AG04450 (cell line): ENCODE data around the gene TMEM38A. TPM values are rescaled to one million over a fixed set of nuclear protein-coding genes. Genes with fewer than 3 reads are reported as not detected.

Experiments used
- CTCF ChIA-PET: fragments of 300-600, 350-600 bp; formaldehyde crosslinking; extraction: SDS; loops from one replicate; lab custom pipeline; 2022; ENCODE audit warnings: antibody characterized with exemption, inconsistent platforms; lab: Charles Lee
- POLR2A ChIA-PET: fragments of 350-600 bp; formaldehyde crosslinking; extraction: SDS; loops from one replicate; lab custom pipeline; 2021; ENCODE audit warnings: antibody characterized with exemption, inconsistent platforms; lab: Yijun Ruan, JAX
- DNase-seq: peaks from one replicate; pipeline ENCODE4 v3.0.0-alpha.2; 2011; ENCODE audit warnings: low read depth, low spot score
- H3K27ac ChIP-seq: one replicate; pipeline ENCODE4 v1.5.1; 2012; ENCODE audit warnings: low read depth, low read length, control low read depth
- H3K27me3 ChIP-seq: one replicate; pipeline ENCODE4 v1.6.0; 2012; ENCODE audit warnings: low read length; ENCODE audit not compliant: control insufficient read depth, insufficient read depth
- H3K4me3 ChIP-seq: 2 replicates; pipeline ENCODE4 v1.5.1; 2011; ENCODE audit warnings: mild to moderate bottlenecking, low read depth, low read length, control low read depth
- H3K9me3 ChIP-seq: 2 replicates; pipeline ENCODE4 v1.5.1; 2012; ENCODE audit warnings: low read length; ENCODE audit not compliant: control insufficient read depth, insufficient read depth
- CTCF ChIP-seq: IDR thresholded peaks from 2 replicates; pipeline ENCODE4 v1.5.1; 2011; ENCODE audit warnings: low read depth, low read length, control low read depth, inconsistent platforms
- polyA plus RNA-seq: library from polyadenylated mRNA; depleted of rRNA; stranded (reverse); fragments of >200 nt; gene quantifications from 2 replicates; pipeline ENCODE4 v1.2.3, GENCODE V29; 2011

The TMEM38A gene
- polyA plus RNA-seq, 1 experiment = 2.4 TPM

- Histone ChIP-seq H3K4me3 (no peak overlapping the region), H3K27ac (no peak overlapping the region), H3K27me3 (no peaks in the 10 kb centered on the region), H3K9me3 (no peaks in the 10 kb centered on the region)
- TF ChIP-seq CTCF = no peak
- DNase-seq = no peak
- ChIA-PET POLR2A (interaction anchor here (0.6 kb wide), 1 partner anchor 14 kb away, joined by 5 read pairs; no protein-coding TSS in a partner anchor), CTCF (no interaction called here)
Measured at GRCh38 chr19:16621165-16621800, 39.7 kb upstream of the TMEM38A start.

- H3K27ac ChIP-seq = no peak overlapping the region
- no peaks in the 10 kb centered on the region for H3K27me3 ChIP-seq
- no peak for TF ChIP-seq CTCF
- ChIA-PET POLR2A (no interaction called here), CTCF (no interaction called here)
- H3K4me3 ChIP-seq = no peak overlapping the region
- H3K9me3 ChIP-seq = no peaks in the 10 kb centered on the region
- no peak for DNase-seq
Measured at GRCh38 chr19:16623066-16623465, 37.9 kb upstream of the TMEM38A start.

GRCh38 chr19:16623576-16623975 is 37.4 kb upstream of the TMEM38A start:
- no peak overlapping the region for H3K27ac ChIP-seq
- no peak overlapping the region for H3K4me3 ChIP-seq
- H3K27me3 ChIP-seq = no peaks in the 10 kb centered on the region
- CTCF ChIA-PET = no interaction called here
- H3K9me3 ChIP-seq = no peaks in the 10 kb centered on the region; the same call in 1 of the 2 replicates
- no peak for DNase-seq
- TF ChIP-seq CTCF = no peak
- POLR2A ChIA-PET = no interaction called here

GRCh38 chr19:16624236-16624635 is 36.7 kb upstream of the TMEM38A start:
- no peak for DNase-seq
- Histone ChIP-seq H3K9me3 (no peaks in the 10 kb centered on the region; the same call in 1 of the 2 replicates), H3K27me3 (no peaks in the 10 kb centered on the region), H3K4me3 (no peak overlapping the region), H3K27ac (no peak overlapping the region)
- TF ChIP-seq CTCF = no peak
- ChIA-PET CTCF (interaction anchor here (1.1 kb wide), 1 partner anchor 12 kb away, joined by 3 read pairs; no protein-coding TSS in a partner anchor), POLR2A (interaction anchor here (0.8 kb wide), 1 partner anchor 40 kb away, joined by 3 read pairs; no protein-coding TSS in a partner anchor)

GRCh38 chr19:16625163-16625958 is 35.6 kb upstream of the TMEM38A start:
- CTCF ChIA-PET = interaction anchor here (1.1 kb wide), 1 partner anchor 13 kb away, joined by 3 read pairs; no protein-coding TSS in a partner anchor
- Histone ChIP-seq H3K9me3 (no peaks in the 10 kb centered on the region; the same call in 1 of the 2 replicates), H3K4me3 (no peak overlapping the region), H3K27ac (no peak overlapping the region), H3K27me3 (no peaks in the 10 kb centered on the region)
- no peak for TF ChIP-seq CTCF
- DNase-seq = no peak
- POLR2A ChIA-PET = no interaction called here
